Breast epithelium (tissue), 4 donors: ENCODE results near the gene ARID1B. TPM values are rescaled to one million over a fixed set of nuclear protein-coding genes. Genes with fewer than 3 reads are reported as not detected.

Experiments
- DNase-seq, 2 donors: peaks; one replicate each; pipeline ENCODE4 v3.0.0-alpha.2; 2019; ENCODE audit warnings: low spot score in 2 of 2
- H3K27ac ChIP-seq, 2 donors: fragments of 200-600 bp; sonication (generic) in 1 of 2; one replicate each; pipeline ENCODE4 v1.5.1; 2016 to 2019; ENCODE audit warnings: mild to moderate bottlenecking in 1 of 2
- H3K27me3 ChIP-seq, 2 donors: fragments of 200-600 bp; sonication (generic) in 1 of 2; one replicate each; pipeline versions ENCODE4 v1.5.1 to v1.6.0; 2017 to 2019; ENCODE audit warnings: control low read depth in 1 of 2, mild to moderate bottlenecking in 1 of 2
- H3K36me3 ChIP-seq: fragments of 200-600 bp; one replicate; pipeline ENCODE4 v1.5.1; 2019
- H3K4me1 ChIP-seq, 2 donors: fragments of 200-600 bp; sonication (generic); one replicate each; pipeline ENCODE4 v1.5.1; 2016 to 2019; ENCODE audit warnings: control low read depth in 1 of 2
- H3K4me3 ChIP-seq, 3 donors: fragments of 200-600 bp; sonication (generic); 1 replicate in 2 of 3; 2 replicates in 1 of 3; pipeline ENCODE4 v1.5.1; 2016 to 2019; ENCODE audit warnings: mild to moderate bottlenecking in 3 of 3, moderate library complexity in 2 of 3
- H3K9me3 ChIP-seq, 2 donors: fragments of 200-600 bp; sonication (generic) in 1 of 2; one replicate each; pipeline ENCODE4 v1.5.1; 2016 to 2019; ENCODE audit warnings: control low read depth in 1 of 2
- POLR2A ChIP-seq: fragments of 450-650 bp; IDR thresholded peaks from one replicate; pipeline ENCODE4 v1.6.1; 2016; ENCODE audit warnings: antibody characterized with exemption, mild to moderate bottlenecking, moderate library complexity
- POLR2AphosphoS5 ChIP-seq, 3 donors: sonication (generic); formaldehyde crosslinking; IDR thresholded peaks; one replicate each; pipeline ENCODE4 v1.6.1; 2017; ENCODE audit warnings: antibody characterized with exemption in 3 of 3
- intact Hi-C: fragments of 100-400 bp; cut with DNase I; formaldehyde crosslinking; loops from one replicate; pipeline ENCODE4 v1.15.1; 2023; ENCODE audit warnings: low total_unique reads
- total RNA-seq, 3 donors: library from RNA; depleted of rRNA; stranded (reverse); fragments of >200 nt; gene quantifications; one replicate each; pipeline ENCODE4 v1.1.0, GENCODE V29; 2016
- TF ChIP-seq, protein P1 (sequence below), 3 donors: fragments of 450-650 bp; IDR thresholded peaks; one replicate each; pipeline ENCODE4 v1.5.1; 2016 to 2017; ENCODE audit warnings: antibody characterized with exemption in 3 of 3, mild to moderate bottlenecking in 3 of 3, moderate library complexity in 3 of 3

The ARID1B gene
- total RNA-seq, 3 donors from 2014 or later: 99.9 to 205 (median 131) TPM

DNA sequence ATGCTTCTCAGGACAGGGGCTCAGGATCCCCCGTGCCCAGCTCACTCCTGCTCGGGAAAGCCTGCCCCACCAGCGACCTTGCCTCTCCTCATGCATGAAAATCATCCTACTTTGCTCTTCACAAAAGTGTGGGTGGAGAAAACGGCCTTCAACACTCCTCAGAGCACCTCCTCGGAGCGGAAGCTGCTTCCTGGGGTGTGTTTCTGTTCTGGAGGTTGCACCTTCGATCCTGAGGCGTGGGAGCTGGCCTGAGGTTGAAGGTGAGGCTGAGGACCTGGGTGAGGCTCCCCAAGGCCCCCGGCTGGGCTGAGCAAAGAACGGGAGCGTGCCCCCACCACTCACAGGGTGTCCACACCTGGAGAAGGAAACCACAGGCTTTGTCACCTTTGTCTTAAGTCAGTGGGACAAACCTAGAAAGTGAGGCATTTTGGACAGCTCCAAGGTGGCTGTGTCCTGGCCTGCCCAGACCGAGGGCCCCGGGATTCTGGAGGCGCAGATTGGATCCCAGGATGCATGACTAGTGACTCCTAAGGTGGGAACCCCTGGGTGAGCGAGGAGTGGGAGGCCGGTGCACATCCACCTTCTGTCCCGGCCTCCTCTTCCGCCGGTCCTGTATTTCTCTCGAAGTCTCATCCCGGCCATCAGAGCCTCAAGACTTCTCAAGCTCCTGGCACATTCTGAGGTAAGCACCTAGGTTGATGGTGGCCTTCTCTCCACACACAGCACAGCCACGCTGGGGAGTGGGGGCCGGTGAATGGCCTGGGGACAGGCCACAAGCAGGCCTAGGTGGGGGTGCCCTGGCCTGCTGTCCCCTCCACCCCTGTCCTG lies 441.4 kb downstream of the ARID1B start:
- intact Hi-C loops: no loop called here

DNA sequence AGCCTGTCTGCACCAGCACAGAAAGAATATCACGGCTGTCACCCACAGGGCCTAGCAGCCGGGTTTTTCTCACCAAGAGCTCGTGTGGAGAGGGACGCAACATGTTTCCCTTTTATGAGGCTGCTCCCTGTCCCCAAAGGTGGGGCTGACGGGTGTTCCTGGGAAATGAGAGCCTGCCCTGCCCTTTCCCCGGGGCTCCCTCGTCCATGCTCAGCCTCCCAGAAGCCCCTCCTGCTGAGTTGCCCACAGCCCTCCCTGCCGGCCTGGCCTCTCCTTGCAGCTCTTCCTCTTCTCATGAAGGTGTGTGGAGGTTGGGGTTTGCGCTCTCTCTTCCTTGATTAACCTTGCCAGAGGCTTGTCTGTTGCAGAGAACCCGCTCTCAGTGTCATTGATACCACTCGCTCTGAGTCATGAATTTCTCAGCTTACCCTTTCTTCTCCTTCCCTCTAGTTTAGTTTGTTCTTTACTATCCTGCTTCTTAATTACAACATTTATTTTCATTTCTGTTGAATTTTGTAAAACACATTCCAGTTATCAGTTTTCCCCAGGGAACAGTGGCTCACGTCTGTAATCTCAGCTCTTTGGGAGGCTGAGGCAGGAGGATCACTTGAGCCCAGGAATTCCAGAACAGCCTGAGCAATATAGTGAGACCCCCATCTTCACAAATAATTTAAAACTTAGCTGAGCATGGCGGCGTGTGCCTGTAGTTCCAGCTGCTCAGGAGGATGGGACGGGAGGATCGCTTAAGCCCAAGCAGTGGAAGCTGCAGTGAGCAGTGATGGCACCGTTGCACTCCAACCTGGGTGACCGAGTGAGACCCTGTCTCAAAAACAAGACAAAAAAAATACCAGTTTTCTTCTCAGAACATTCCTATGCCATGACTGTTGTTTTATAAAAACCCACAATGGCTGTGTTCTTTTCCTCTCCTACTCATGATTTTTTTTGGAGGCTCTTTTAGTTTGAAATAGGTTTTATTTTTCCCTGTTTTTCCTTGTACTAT lies 442.3 kb downstream of the ARID1B start:
- Histone ChIP-seq H3K27me3 (no peaks in the 10 kb centered on the region), H3K4me1 (peaks cover 0 to 13% of the 10 kb centered on the region in 2 donors), H3K36me3 (no peaks in the 10 kb centered on the region), H3K4me3 (no peak overlapping the region), H3K9me3 (no peaks in the 10 kb centered on the region), H3K27ac (no peak overlapping the region)
- intact Hi-C loops: no loop called here
- peak in 1 of 2 donors; percentile 46 for DNase-seq
- TF ChIP-seq POLR2AphosphoS5 (IDR thresholded peaks at IDR 0.05): no peak
- no peak for TF ChIP-seq POLR2A
- TF ChIP-seq, protein P1, sequence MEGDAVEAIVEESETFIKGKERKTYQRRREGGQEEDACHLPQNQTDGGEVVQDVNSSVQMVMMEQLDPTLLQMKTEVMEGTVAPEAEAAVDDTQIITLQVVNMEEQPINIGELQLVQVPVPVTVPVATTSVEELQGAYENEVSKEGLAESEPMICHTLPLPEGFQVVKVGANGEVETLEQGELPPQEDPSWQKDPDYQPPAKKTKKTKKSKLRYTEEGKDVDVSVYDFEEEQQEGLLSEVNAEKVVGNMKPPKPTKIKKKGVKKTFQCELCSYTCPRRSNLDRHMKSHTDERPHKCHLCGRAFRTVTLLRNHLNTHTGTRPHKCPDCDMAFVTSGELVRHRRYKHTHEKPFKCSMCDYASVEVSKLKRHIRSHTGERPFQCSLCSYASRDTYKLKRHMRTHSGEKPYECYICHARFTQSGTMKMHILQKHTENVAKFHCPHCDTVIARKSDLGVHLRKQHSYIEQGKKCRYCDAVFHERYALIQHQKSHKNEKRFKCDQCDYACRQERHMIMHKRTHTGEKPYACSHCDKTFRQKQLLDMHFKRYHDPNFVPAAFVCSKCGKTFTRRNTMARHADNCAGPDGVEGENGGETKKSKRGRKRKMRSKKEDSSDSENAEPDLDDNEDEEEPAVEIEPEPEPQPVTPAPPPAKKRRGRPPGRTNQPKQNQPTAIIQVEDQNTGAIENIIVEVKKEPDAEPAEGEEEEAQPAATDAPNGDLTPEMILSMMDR (IDR thresholded peaks at IDR 0.05): no peak

More for the DNA sequence above, 441.4 kb downstream of the ARID1B start:
- Histone ChIP-seq H3K27ac (no peak overlapping the region), H3K4me1 (peaks cover 0 to 13% of the 10 kb centered on the region in 2 donors), H3K9me3 (no peaks in the 10 kb centered on the region), H3K36me3 (no peaks in the 10 kb centered on the region), H3K4me3 (no peak overlapping the region), H3K27me3 (no peaks in the 10 kb centered on the region)
- peak in 1 of 2 donors; percentile 44 for DNase-seq
- TF ChIP-seq POLR2AphosphoS5 (IDR thresholded peaks at IDR 0.05) (no peak), POLR2A (no peak)
- TF ChIP-seq, protein P1 (IDR thresholded peaks at IDR 0.05): no peak

- TF ChIP-seq, protein P1 (IDR thresholded peaks at IDR 0.05): no peak
- no peak for TF ChIP-seq POLR2AphosphoS5 (IDR thresholded peaks at IDR 0.05)
- no peak for TF ChIP-seq POLR2A
- Histone ChIP-seq H3K4me1 (peaks cover under 1 to 13% of the 10 kb centered on the region in 2 donors), H3K36me3 (no peaks in the 10 kb centered on the region), H3K27me3 (no peaks in the 10 kb centered on the region), H3K27ac (peak overlapping the region in 1 of 2 donors; percentile 56), H3K9me3 (no peaks in the 10 kb centered on the region), H3K4me3 (peak overlapping the region; percentile 35 to 55 (median 46))
- DNase-seq: no peak
- intact Hi-C loops: no loop called here
These were observed 443.3 kb downstream of the ARID1B start for GRCh38 chr6:157220485-157220884.

- H3K4me3 ChIP-seq: peak overlapping the region; percentile 35 to 55 (median 46)
- no peaks in the 10 kb centered on the region for H3K36me3 ChIP-seq
- TF ChIP-seq POLR2A: no peak
- peak in 1 of 3 donors; percentile 83 for TF ChIP-seq POLR2AphosphoS5 (IDR thresholded peaks at IDR 0.05)
- H3K27me3 ChIP-seq: no peaks in the 10 kb centered on the region
- intact Hi-C loops: no loop called here
- peak overlapping the region; percentile 15 to 56 for H3K27ac ChIP-seq
- H3K4me1 ChIP-seq: peaks cover 3 to 13% of the 10 kb centered on the region in 2 donors
- no peaks in the 10 kb centered on the region for H3K9me3 ChIP-seq
- peak; percentile 88 to 94 for DNase-seq
These were observed 444.1 kb downstream of the ARID1B start for GRCh38 chr6:157221049-157221816.

- TF ChIP-seq POLR2A (no peak), POLR2AphosphoS5 (IDR thresholded peaks at IDR 0.05) (no peak)
- TF ChIP-seq, protein P1 (IDR thresholded peaks at IDR 0.05): no peak
- peaks cover 3 to 13% of the 10 kb centered on the region in 2 donors for H3K4me1 ChIP-seq
- H3K27ac ChIP-seq: peak overlapping the region in 1 of 2 donors; percentile 56
- peak overlapping the region in 1 of 3 donors; percentile 55 for H3K4me3 ChIP-seq
- H3K9me3 ChIP-seq: no peaks in the 10 kb centered on the region
- no peaks in the 10 kb centered on the region for H3K27me3 ChIP-seq
- peak in 1 of 2 donors; percentile 19 for DNase-seq
- intact Hi-C loops: no loop called here
- H3K36me3 ChIP-seq: no peaks in the 10 kb centered on the region
These were observed 444.6 kb downstream of the ARID1B start for GRCh38 chr6:157221817-157222175.
